Endothelial cell of umbilical vein (primary cell): ENCODE measurements around the gene CAMTA1. TPM values are rescaled to one million over a fixed set of nuclear protein-coding genes. Genes with fewer than 3 reads are reported as not detected.

Experiments
- BruUV-seq: library from RNA; stranded (reverse); fragments of 400-500 nt; replicated peaks from 2 replicates; lab custom pipeline; 2021; lab: Mats Ljungman, UMichigan
- CTCF ChIA-PET: fragments of 300-600, 350-600 bp; sonication (Branson Sonifier 250); formaldehyde crosslinking; loops from one replicate; lab custom pipeline; 2021; ENCODE audit warnings: antibody characterized with exemption, inconsistent platforms; lab: Charles Lee
- POLR2A ChIA-PET: fragments of 300-600, 350-600 bp; sonication (Branson Sonifier 250); formaldehyde crosslinking; loops from one replicate; lab custom pipeline; 2021; ENCODE audit warnings: antibody characterized with exemption, inconsistent platforms; lab: Charles Lee
- DNase-seq: peaks from one replicate; pipeline ENCODE4 v3.0.0-alpha.2; 2011; ENCODE audit warnings: low read depth, low spot score
- FAIRE-seq: peaks from 2 replicates; lab custom pipeline; 2011; peaks lifted over from hg19 to GRCh38; lab: Jason Lieb, UNC
- H2AFZ ChIP-seq: 2 replicates; pipeline ENCODE4 v1.6.0; 2012; ENCODE audit warnings: low read depth, low read length, control low read depth, inconsistent platforms
- H3K27ac ChIP-seq: 2 replicates; pipeline ENCODE4 v1.5.1; 2011; ENCODE audit warnings: low read depth, mild to moderate bottlenecking, control low read depth, low read length, moderate library complexity; ENCODE audit not compliant: insufficient read depth
- H3K27me3 ChIP-seq, 2 experiments: 2 replicates each; pipeline versions ENCODE4 v1.6.0 to v1.6.1; 2011; ENCODE audit warnings: low read length in 2 of 2, mixed read lengths in 1 of 2; ENCODE audit not compliant: control insufficient read depth in 2 of 2, insufficient read depth in 2 of 2
- H3K36me3 ChIP-seq, 2 experiments: 2 replicates in 1 of 2; 3 replicates in 1 of 2; pipeline ENCODE4 v1.5.1; 2011; ENCODE audit warnings: low read length in 2 of 2, mild to moderate bottlenecking in 1 of 2, moderate library complexity in 1 of 2; ENCODE audit not compliant: control insufficient read depth in 2 of 2, insufficient read depth in 2 of 2; ENCODE audit errors: extremely low read depth in 1 of 2
- H3K4me1 ChIP-seq: 3 replicates; pipeline ENCODE4 v1.5.1; 2011; ENCODE audit warnings: mild to moderate bottlenecking, low read length; ENCODE audit not compliant: control insufficient read depth, insufficient read depth; ENCODE audit errors: extremely low read depth
- H3K4me2 ChIP-seq: 2 replicates; pipeline ENCODE4 v1.6.1; 2011; ENCODE audit warnings: low read length, control low read depth, mixed read lengths; ENCODE audit not compliant: insufficient read depth
- H3K4me3 ChIP-seq, 3 experiments: fragments of 200-600 bp in 1 of 3; sonication (generic), shearing (Covaris generic) in 1 of 3; replicated peaks in 1 of 3; 2 replicates each; pipeline ENCODE4 v1.5.1; 2011 to 2016; ENCODE audit warnings: control low read depth in 3 of 3, low read length in 3 of 3, mild to moderate bottlenecking in 2 of 3, inconsistent platforms in 1 of 3, low read depth in 1 of 3, moderate library complexity in 1 of 3; ENCODE audit not compliant: insufficient read depth in 1 of 3
- H3K79me2 ChIP-seq: 2 replicates; pipeline ENCODE4 v1.6.0; 2012; ENCODE audit warnings: low read length, inconsistent platforms; ENCODE audit not compliant: control insufficient read depth, insufficient read depth
- H3K9ac ChIP-seq: replicated peaks from 2 replicates; pipeline ENCODE3; 2011; ENCODE audit warnings: low read length, control low read depth; ENCODE audit not compliant: insufficient read depth; ENCODE audit errors: extremely low read depth
- H3K9me1 ChIP-seq: replicated peaks from 3 replicates; pipeline ENCODE4 v1.6.0; 2011; ENCODE audit warnings: mild to moderate bottlenecking, low read length; ENCODE audit not compliant: control insufficient read depth, insufficient read depth; ENCODE audit errors: extremely low read depth
- H3K9me3 ChIP-seq: replicated peaks from 2 replicates; pipeline ENCODE4 v1.5.1; 2012; ENCODE audit warnings: low read length, inconsistent platforms; ENCODE audit not compliant: control insufficient read depth, insufficient read depth
- H4K20me1 ChIP-seq: replicated peaks from 2 replicates; pipeline ENCODE3; 2011; ENCODE audit warnings: mild to moderate bottlenecking, low read length; ENCODE audit not compliant: control insufficient read depth, insufficient read depth; ENCODE audit errors: extremely low read depth
- EZH2 ChIP-seq: IDR thresholded peaks from 2 replicates; pipeline ENCODE4 v1.6.1; 2012; ENCODE audit warnings: borderline replicate concordance, low read depth, mild to moderate bottlenecking, moderate library complexity, low read length, inconsistent platforms; ENCODE audit not compliant: severe bottlenecking
- FOS ChIP-seq: IDR thresholded peaks from 2 replicates; pipeline ENCODE4 v1.6.1; 2011; ENCODE audit warnings: mild to moderate bottlenecking, low read length, moderate library complexity, borderline replicate concordance; ENCODE audit not compliant: insufficient read depth
- GATA2 ChIP-seq: IDR thresholded peaks from 2 replicates; pipeline ENCODE4 v1.7.0; 2011; ENCODE audit warnings: low read depth, mild to moderate bottlenecking, moderate library complexity, mixed read lengths, low read length; ENCODE audit not compliant: insufficient read length, insufficient read depth
- JUN ChIP-seq: IDR thresholded peaks from 2 replicates; pipeline ENCODE4 v1.6.1; 2011; ENCODE audit warnings: borderline replicate concordance, low read depth; ENCODE audit not compliant: insufficient read length, insufficient read depth
- MYC ChIP-seq: IDR thresholded peaks from one replicate; pipeline ENCODE4 v1.6.1; 2011; ENCODE audit warnings: mild to moderate bottlenecking, low read depth, low read length
- POLR2A ChIP-seq: IDR thresholded peaks from 2 replicates; pipeline ENCODE4 v1.6.1; 2012; ENCODE audit warnings: low read depth, mild to moderate bottlenecking, control low read depth, low read length
- POLR2AphosphoS5 ChIP-seq: IDR thresholded peaks from 2 replicates; pipeline ENCODE4 v1.6.1; 2012; ENCODE audit warnings: low read depth, mild to moderate bottlenecking, control low read depth, low read length, moderate library complexity; ENCODE audit not compliant: insufficient read depth
- dilution Hi-C: fragments of 300-500 bp; cut with MboI; formaldehyde crosslinking; loops from one replicate; pipeline ENCODE4 v1.15.0; 2019; ENCODE audit warnings: low sequenced_read_pairs; ENCODE audit not compliant: extremely low pct_ligation_motif_present
- intact Hi-C: fragments of 100-400 bp; cut with micrococcal nuclease; formaldehyde crosslinking; loops from one replicate; pipeline ENCODE4 v1.10.0; 2022
- polyA plus RNA-seq, 4 experiments: library from polyadenylated mRNA; depleted of rRNA in 3 of 4; stranded (reverse) in 3 of 4; unstranded in 1 of 4; fragments of >200 nt; gene quantifications; 2 replicates each; pipeline versions ENCODE4 v1.2.1 to v1.2.3, GENCODE V29; 2011 to 2012; ENCODE audit warnings: missing spikeins in 1 of 4
- total RNA-seq: library from RNA; stranded (reverse); gene quantifications from 2 replicates; pipeline ENCODE4 v1.2.3, GENCODE V29; 2021
- TF ChIP-seq, protein P1 (sequence below): IDR thresholded peaks from 2 replicates; pipeline ENCODE4 v1.6.1; 2011; ENCODE audit not compliant: insufficient read depth, insufficient read length
- TF ChIP-seq, protein P2 (sequence below), 2 donors: IDR thresholded peaks; 1 replicate in 1 of 2; 2 replicates in 1 of 2; pipeline ENCODE4 v1.5.1; 2011; ENCODE audit warnings: low read length in 2 of 2, mild to moderate bottlenecking in 2 of 2, moderate library complexity in 2 of 2, control low read depth in 1 of 2, inconsistent platforms in 1 of 2, low read depth in 1 of 2; ENCODE audit not compliant: insufficient read depth in 1 of 2; ENCODE audit errors: extremely low read depth in 1 of 2

The CAMTA1 gene
- total and polyA plus RNA-seq, 2 donors (not counting 3 experiments of a cell fraction or from before 2014, with no cell fraction given) = 50.8 to 92.7 TPM

DNA sequence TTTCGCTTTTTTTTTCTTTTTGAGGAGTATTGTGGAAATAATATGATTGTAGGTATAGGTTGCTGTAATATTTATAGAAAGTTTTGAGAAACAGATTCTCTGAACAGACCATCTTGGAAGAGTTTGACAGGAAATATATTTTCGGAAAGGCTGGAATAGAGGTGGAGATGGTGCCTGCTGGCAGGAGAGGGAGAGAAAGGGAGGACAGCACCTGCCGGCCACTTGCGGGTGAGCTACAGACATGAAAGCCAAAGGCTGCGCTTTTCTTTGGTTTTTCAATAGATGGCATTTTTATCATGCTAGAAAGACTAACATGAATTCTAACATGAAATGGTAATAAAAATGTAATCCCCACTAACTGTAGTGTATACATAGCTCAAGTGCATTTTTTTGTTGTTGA is 82.1 kb downstream of the CAMTA1 start:
- TF ChIP-seq, protein P1, sequence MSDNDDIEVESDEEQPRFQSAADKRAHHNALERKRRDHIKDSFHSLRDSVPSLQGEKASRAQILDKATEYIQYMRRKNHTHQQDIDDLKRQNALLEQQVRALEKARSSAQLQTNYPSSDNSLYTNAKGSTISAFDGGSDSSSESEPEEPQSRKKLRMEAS = no peak
- TF ChIP-seq FOS (no peak), GATA2 (no peak), EZH2 (no peak), POLR2AphosphoS5 (no peak), MYC (no peak), JUN (no peak), POLR2A (no peak)
- TF ChIP-seq, protein P2, sequence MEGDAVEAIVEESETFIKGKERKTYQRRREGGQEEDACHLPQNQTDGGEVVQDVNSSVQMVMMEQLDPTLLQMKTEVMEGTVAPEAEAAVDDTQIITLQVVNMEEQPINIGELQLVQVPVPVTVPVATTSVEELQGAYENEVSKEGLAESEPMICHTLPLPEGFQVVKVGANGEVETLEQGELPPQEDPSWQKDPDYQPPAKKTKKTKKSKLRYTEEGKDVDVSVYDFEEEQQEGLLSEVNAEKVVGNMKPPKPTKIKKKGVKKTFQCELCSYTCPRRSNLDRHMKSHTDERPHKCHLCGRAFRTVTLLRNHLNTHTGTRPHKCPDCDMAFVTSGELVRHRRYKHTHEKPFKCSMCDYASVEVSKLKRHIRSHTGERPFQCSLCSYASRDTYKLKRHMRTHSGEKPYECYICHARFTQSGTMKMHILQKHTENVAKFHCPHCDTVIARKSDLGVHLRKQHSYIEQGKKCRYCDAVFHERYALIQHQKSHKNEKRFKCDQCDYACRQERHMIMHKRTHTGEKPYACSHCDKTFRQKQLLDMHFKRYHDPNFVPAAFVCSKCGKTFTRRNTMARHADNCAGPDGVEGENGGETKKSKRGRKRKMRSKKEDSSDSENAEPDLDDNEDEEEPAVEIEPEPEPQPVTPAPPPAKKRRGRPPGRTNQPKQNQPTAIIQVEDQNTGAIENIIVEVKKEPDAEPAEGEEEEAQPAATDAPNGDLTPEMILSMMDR (IDR thresholded peaks at IDR 0.05; ENCODE audit: extremely low read depth in 1 of 2, insufficient read depth in 1 of 2, low read depth in 1 of 2, low read length in 2 of 2) = no peak
- Histone ChIP-seq H3K4me2 (no peak overlapping the region), H3K27ac (no peak overlapping the region), H3K9me1 (no peaks in the 10 kb centered on the region), H3K4me1 (no peaks in the 10 kb centered on the region), H3K79me2 (peaks cover 4% of the 10 kb centered on the region), H3K4me3 (no peak overlapping the region), H3K36me3 (peaks cover 0 to 3% of the 10 kb centered on the region in 2 experiments), H4K20me1 (no peaks in the 10 kb centered on the region), H3K9me3 (no peaks in the 10 kb centered on the region), H2AFZ (no peak overlapping the region), H3K27me3 (no peaks in the 10 kb centered on the region), H3K9ac (no peak overlapping the region)
- BruUV-seq = no TSS peak
- dilution Hi-C loops (no loop called here), intact Hi-C loops (no loop called here)
- ChIA-PET CTCF (interaction anchor here (0.7 to 1.2 kb wide), 2 partner anchors 15 to 66 kb away, joined by 3 read pairs; no protein-coding TSS in a partner anchor), POLR2A (no interaction called here)
- DNase-seq = no peak
- FAIRE-seq = no peak
